ENCODE data around the gene SYNE2.
"Not testable (repeated sequence)": the region's sequence is repeated elsewhere in the genome, so short reads cannot be mapped to it uniquely, and the experiment has no call there.

The SYNE2 gene

GRCh38 chr14:63863004-63863403 is 10.2 kb downstream of the SYNE2 start:
- H3K4me3 ChIP-seq (replicated peaks; ENCODE audit: insufficient read depth, low read length): no peak overlapping the region
- H3K27me3 ChIP-seq (ENCODE audit: insufficient read depth, poor library complexity, severe bottlenecking): no peaks in the 10 kb centered on the region
- TF ChIP-seq CTCF (IDR thresholded peaks at IDR 0.05; ENCODE audit: insufficient read depth, low read length): no peak
- TF ChIP-seq POLR2AphosphoS5 (IDR thresholded peaks at IDR 0.05; ENCODE audit: low read depth): no peak
- no peak for TF ChIP-seq GABPA (IDR thresholded peaks at IDR 0.05; ENCODE audit: low read depth)
- TF ChIP-seq REST (IDR thresholded peaks at IDR 0.05; ENCODE audit: insufficient replicate concordance, low read depth): no peak
- no peak for TF ChIP-seq SPI1 (IDR thresholded peaks at IDR 0.05; ENCODE audit: borderline replicate concordance, low read depth)
- no peak overlapping the region for H3K27ac ChIP-seq (replicated peaks)
- DNase-seq (ENCODE audit: low read depth in 1 of 2, low spot score in 1 of 2): no peak

- not testable (repeated sequence) for H3K27me3 ChIP-seq (ENCODE audit: insufficient read depth, poor library complexity, severe bottlenecking); DNase-seq (ENCODE audit: low read depth in 1 of 2, low spot score in 1 of 2); H3K4me3 ChIP-seq (replicated peaks; ENCODE audit: insufficient read depth, low read length); H3K27ac ChIP-seq (replicated peaks)
These were observed 12.0 kb downstream of the SYNE2 start for GRCh38 chr14:63864775-63865174.

- Histone ChIP-seq H3K4me3 (replicated peaks; ENCODE audit: insufficient read depth, low read length) (no peak overlapping the region), H3K27me3 (ENCODE audit: insufficient read depth, poor library complexity, severe bottlenecking) (no peaks in the 10 kb centered on the region), H3K27ac (replicated peaks) (no peak overlapping the region)
- DNase-seq (ENCODE audit: low read depth in 1 of 2, low spot score in 1 of 2): no peak
- TF ChIP-seq GABPA (IDR thresholded peaks at IDR 0.05; ENCODE audit: low read depth) (no peak), SPI1 (IDR thresholded peaks at IDR 0.05; ENCODE audit: borderline replicate concordance, low read depth) (no peak), REST (IDR thresholded peaks at IDR 0.05; ENCODE audit: insufficient replicate concordance, low read depth) (no peak), CTCF (IDR thresholded peaks at IDR 0.05; ENCODE audit: insufficient read depth, low read length) (no peak), POLR2AphosphoS5 (IDR thresholded peaks at IDR 0.05; ENCODE audit: low read depth) (no peak)
These were observed 15.4 kb downstream of the SYNE2 start for GRCh38 chr14:63867933-63868921.

- not testable (repeated sequence) for DNase-seq (ENCODE audit: low read depth in 1 of 2, low spot score in 1 of 2); H3K27me3 ChIP-seq (ENCODE audit: insufficient read depth, poor library complexity, severe bottlenecking); H3K4me3 ChIP-seq (replicated peaks; ENCODE audit: insufficient read depth, low read length); H3K27ac ChIP-seq (replicated peaks)
These were observed 17.3 kb downstream of the SYNE2 start for GRCh38 chr14:63869940-63870752.

- H3K27me3 ChIP-seq (ENCODE audit: insufficient read depth, poor library complexity, severe bottlenecking); DNase-seq (ENCODE audit: low read depth in 1 of 2, low spot score in 1 of 2); H3K4me3 ChIP-seq (replicated peaks; ENCODE audit: insufficient read depth, low read length); H3K27ac ChIP-seq (replicated peaks): not testable (repeated sequence)
These were observed 17.9 kb downstream of the SYNE2 start for GRCh38 chr14:63870753-63871037.

All from HL-60 (cell line).